Mesenchymal stem cell (in vitro differentiated cells and primary cell): ENCODE measurements around the gene CD4.

Experiments used
- DNase-seq: peaks from one replicate; pipeline ENCODE4 v3.0.0-alpha.2; 2013
- H2AFZ ChIP-seq: one replicate; pipeline ENCODE4 v1.6.1; 2013; ENCODE audit warnings: low read depth, mild to moderate bottlenecking, control low read depth, inconsistent platforms, low read length, moderate library complexity
- H2AK5ac ChIP-seq: 2 replicates; pipeline ENCODE4 v1.6.1; 2013; ENCODE audit warnings: low read length, moderate library complexity, mild to moderate bottlenecking, inconsistent platforms; ENCODE audit not compliant: severe bottlenecking
- H2BK120ac ChIP-seq: one replicate; pipeline ENCODE4 v1.6.1; 2013; ENCODE audit warnings: low read depth, mild to moderate bottlenecking, inconsistent platforms, low read length, moderate library complexity
- H2BK12ac ChIP-seq, 2 experiments: one replicate each; pipeline ENCODE4 v1.6.1; 2013; ENCODE audit warnings: inconsistent platforms in 2 of 2, low read length in 2 of 2, mild to moderate bottlenecking in 2 of 2, moderate library complexity in 2 of 2, control low read depth in 1 of 2
- H2BK15ac ChIP-seq: one replicate; pipeline ENCODE4 v1.6.1; 2013; ENCODE audit warnings: mild to moderate bottlenecking, low read depth, inconsistent platforms; ENCODE audit not compliant: poor library complexity, severe bottlenecking
- H2BK5ac ChIP-seq: 2 replicates; pipeline ENCODE4 v1.6.1; 2013; ENCODE audit warnings: low read depth, mild to moderate bottlenecking, low read length, control low read depth, inconsistent platforms; ENCODE audit not compliant: poor library complexity, severe bottlenecking
- H3K14ac ChIP-seq, 2 experiments: one replicate each; pipeline ENCODE4 v1.6.1; 2013; ENCODE audit warnings: inconsistent platforms in 2 of 2, low read length in 2 of 2, control low read depth in 1 of 2, mild to moderate bottlenecking in 1 of 2, moderate library complexity in 1 of 2
- H3K18ac ChIP-seq, 2 experiments: one replicate each; pipeline ENCODE4 v1.6.1; 2013; ENCODE audit warnings: inconsistent platforms in 2 of 2, low read length in 2 of 2, control low read depth in 1 of 2, low read depth in 1 of 2, mild to moderate bottlenecking in 1 of 2
- H3K23ac ChIP-seq, 2 experiments: one replicate each; pipeline ENCODE4 v1.6.1; 2013; ENCODE audit warnings: inconsistent platforms in 2 of 2, low read length in 2 of 2, mild to moderate bottlenecking in 2 of 2, moderate library complexity in 2 of 2, control low read depth in 1 of 2
- H3K27ac ChIP-seq: 2 replicates; pipeline ENCODE4 v1.5.1; 2013; ENCODE audit warnings: mild to moderate bottlenecking, moderate library complexity, low read length, control low read depth, inconsistent platforms; ENCODE audit not compliant: poor library complexity, severe bottlenecking
- H3K27me3 ChIP-seq, 2 experiments: 2 replicates each; pipeline versions ENCODE4 v1.6.1 to v1.7.0; 2013; ENCODE audit warnings: low read length in 2 of 2, mild to moderate bottlenecking in 2 of 2, moderate library complexity in 2 of 2, control low read depth in 1 of 2, inconsistent platforms in 1 of 2; ENCODE audit not compliant: control insufficient read depth in 1 of 2, insufficient read depth in 1 of 2
- H3K36me3 ChIP-seq, 2 experiments: 2 replicates each; pipeline versions ENCODE4 v1.6.1 to v1.7.0; 2013; ENCODE audit warnings: low read length in 2 of 2, control low read depth in 1 of 2, inconsistent platforms in 1 of 2, low read depth in 1 of 2, mild to moderate bottlenecking in 1 of 2; ENCODE audit not compliant: insufficient read depth in 2 of 2, control insufficient read depth in 1 of 2
- H3K4ac ChIP-seq, 2 experiments: one replicate each; pipeline ENCODE4 v1.6.1; 2013; ENCODE audit warnings: inconsistent platforms in 2 of 2, low read length in 2 of 2, mild to moderate bottlenecking in 2 of 2, moderate library complexity in 2 of 2, control low read depth in 1 of 2, low read depth in 1 of 2
- H3K4me1 ChIP-seq: 2 replicates; pipeline ENCODE4 v1.6.1; 2013; ENCODE audit warnings: low read depth, low read length, control low read depth; ENCODE audit not compliant: control insufficient read depth, insufficient read depth
- H3K4me2 ChIP-seq: 2 replicates; pipeline ENCODE4 v1.6.1; 2013; ENCODE audit warnings: low read length, mild to moderate bottlenecking, inconsistent platforms; ENCODE audit not compliant: poor library complexity, severe bottlenecking
- H3K4me3 ChIP-seq, 2 experiments: 2 replicates each; pipeline versions ENCODE4 v1.5.1 to v1.7.0; 2013; ENCODE audit warnings: low read length in 2 of 2, mild to moderate bottlenecking in 2 of 2, control low read depth in 1 of 2, low read depth in 1 of 2; ENCODE audit not compliant: insufficient read depth in 1 of 2
- H3K79me1 ChIP-seq: replicated peaks from 2 replicates; pipeline ENCODE4 v1.6.1; 2013; ENCODE audit warnings: mild to moderate bottlenecking, control low read depth, low read length, inconsistent platforms; ENCODE audit not compliant: poor library complexity, severe bottlenecking
- H3K9ac ChIP-seq: 2 replicates; pipeline ENCODE4 v1.7.0; 2013; ENCODE audit warnings: mild to moderate bottlenecking, low read length, moderate library complexity
- H3K9me3 ChIP-seq: 2 replicates; pipeline ENCODE4 v1.7.0; 2013; ENCODE audit warnings: mild to moderate bottlenecking, low read length; ENCODE audit not compliant: control insufficient read depth
- H4K8ac ChIP-seq: one replicate; pipeline ENCODE4 v1.6.1; 2013; ENCODE audit warnings: inconsistent platforms, mild to moderate bottlenecking, low read length, moderate library complexity
- H4K91ac ChIP-seq: one replicate; pipeline ENCODE4 v1.6.1; 2013; ENCODE audit warnings: mild to moderate bottlenecking, low read length, inconsistent platforms
- WGBS: methylation state at CpG from one replicate; pipeline ENCODE4 v1.1.7; 2013; ENCODE audit warnings: mixed read lengths; 5-methylcytosine and 5-hydroxymethylcytosine counted together

CD4 gene

DNA sequence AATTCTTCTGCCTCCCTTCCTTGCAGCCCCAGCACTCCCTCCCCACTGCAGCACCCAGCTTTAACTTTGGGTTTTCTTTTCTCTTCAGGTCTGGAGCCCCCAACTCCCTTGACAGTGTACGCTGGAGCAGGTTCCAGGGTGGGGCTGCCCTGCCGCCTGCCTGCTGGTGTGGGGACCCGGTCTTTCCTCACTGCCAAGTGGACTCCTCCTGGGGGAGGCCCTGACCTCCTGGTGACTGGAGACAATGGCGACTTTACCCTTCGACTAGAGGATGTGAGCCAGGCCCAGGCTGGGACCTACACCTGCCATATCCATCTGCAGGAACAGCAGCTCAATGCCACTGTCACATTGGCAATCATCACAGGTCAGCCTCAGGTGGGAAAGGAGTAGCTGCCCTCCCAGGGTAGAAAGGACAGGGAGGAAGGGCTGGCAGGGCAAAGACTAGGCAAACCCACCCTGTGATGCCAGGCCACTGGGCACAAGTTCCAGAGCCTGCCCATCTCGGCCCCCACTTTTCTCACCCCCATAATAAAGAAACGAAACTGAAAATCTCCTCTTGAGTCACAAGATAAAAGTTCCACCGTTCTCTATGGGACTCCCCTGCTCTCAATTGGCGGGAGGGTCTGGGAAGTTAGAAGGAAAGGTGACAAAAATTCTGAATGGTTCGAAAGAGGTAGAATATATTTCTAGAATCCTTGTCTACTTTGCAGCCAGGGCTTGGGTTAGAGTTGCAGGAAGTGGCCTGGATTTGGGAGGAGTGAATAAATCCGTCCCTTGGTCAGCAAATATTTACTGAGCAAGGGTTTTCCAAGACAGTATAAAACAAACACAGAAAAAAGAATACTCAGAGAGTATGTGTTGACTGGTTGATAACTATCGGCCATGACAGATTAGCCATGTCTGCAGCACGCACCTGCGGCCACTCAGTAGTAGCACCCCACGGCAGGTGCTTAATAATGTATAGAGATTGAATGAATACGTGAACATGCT is 13.8 kb upstream of the CD4 start:
- Histone ChIP-seq H3K27me3 (peaks cover 29 to 33% of the 10 kb centered on the region in 2 experiments), H3K9ac (no peak overlapping the region), H2BK12ac (no peak overlapping the region), H3K14ac (no peak overlapping the region), H3K36me3 (peaks cover 12 to 34% of the 10 kb centered on the region in 2 experiments), H3K23ac (no peak overlapping the region), H3K79me1 (no peaks in the 10 kb centered on the region), H3K4me2 (no peak overlapping the region), H2AFZ (no peak overlapping the region), H3K18ac (no peak overlapping the region), H2BK120ac (no peak overlapping the region), H3K4me3 (no peak overlapping the region), H4K91ac (no peak overlapping the region), H2BK5ac (no peak overlapping the region), H3K4ac (no peak overlapping the region), H2BK15ac (no peak overlapping the region), H2AK5ac (no peak overlapping the region), H4K8ac (no peak overlapping the region), H3K27ac (no peak overlapping the region), H3K4me1 (peaks cover 24% of the 10 kb centered on the region), H3K9me3 (no peaks in the 10 kb centered on the region)
- no peak for DNase-seq
- 90% methylated on average over 15 of the region's 16 CpGs for WGBS

DNA sequence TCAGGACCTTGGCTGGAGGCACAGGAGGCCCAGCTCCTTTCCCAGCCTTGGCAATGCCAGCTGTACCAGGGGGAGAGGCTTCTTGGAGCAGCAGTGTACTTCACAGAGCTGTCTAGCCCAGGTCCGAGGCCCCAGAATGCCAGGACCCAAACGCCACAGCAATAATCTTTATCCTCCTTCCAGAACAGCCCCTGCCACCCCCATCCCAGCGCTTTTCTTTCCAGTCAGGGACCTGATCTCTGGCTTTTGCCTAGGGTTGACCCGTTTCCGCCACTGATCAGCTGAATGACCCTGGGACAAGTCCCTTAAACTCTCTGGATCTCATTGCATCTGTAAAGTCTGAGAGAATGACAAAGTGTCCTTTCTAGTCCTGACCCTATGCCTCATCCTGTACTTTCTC is 11.9 kb upstream of the CD4 start:
- no peak overlapping the region for H2AFZ ChIP-seq
- no peak overlapping the region for H4K8ac ChIP-seq
- H4K91ac ChIP-seq: no peak overlapping the region
- H3K4ac ChIP-seq: peak overlapping the region in 1 of 2 experiments; percentile 7
- H3K9me3 ChIP-seq: no peaks in the 10 kb centered on the region
- H2BK120ac ChIP-seq: no peak overlapping the region
- peak overlapping the region; percentile 13 for H2BK15ac ChIP-seq
- H3K79me1 ChIP-seq: no peaks in the 10 kb centered on the region
- no peak overlapping the region for H3K27ac ChIP-seq
- no peak overlapping the region for H3K14ac ChIP-seq
- H3K4me2 ChIP-seq: no peak overlapping the region
- WGBS: 99% methylated on average over 5 of the region's 5 CpGs
- peak overlapping the region; percentile 78 for H3K9ac ChIP-seq
- H3K18ac ChIP-seq: no peak overlapping the region
- H3K36me3 ChIP-seq: peaks cover 0 to 16% of the 10 kb centered on the region in 2 experiments
- H2BK12ac ChIP-seq: no peak overlapping the region
- DNase-seq: no peak
- peaks cover 20% of the 10 kb centered on the region for H3K4me1 ChIP-seq
- H2AK5ac ChIP-seq: no peak overlapping the region
- H3K23ac ChIP-seq: no peak overlapping the region
- no peak overlapping the region for H2BK5ac ChIP-seq
- peaks cover 29 to 33% of the 10 kb centered on the region in 2 experiments for H3K27me3 ChIP-seq
- no peak overlapping the region for H3K4me3 ChIP-seq

DNA sequence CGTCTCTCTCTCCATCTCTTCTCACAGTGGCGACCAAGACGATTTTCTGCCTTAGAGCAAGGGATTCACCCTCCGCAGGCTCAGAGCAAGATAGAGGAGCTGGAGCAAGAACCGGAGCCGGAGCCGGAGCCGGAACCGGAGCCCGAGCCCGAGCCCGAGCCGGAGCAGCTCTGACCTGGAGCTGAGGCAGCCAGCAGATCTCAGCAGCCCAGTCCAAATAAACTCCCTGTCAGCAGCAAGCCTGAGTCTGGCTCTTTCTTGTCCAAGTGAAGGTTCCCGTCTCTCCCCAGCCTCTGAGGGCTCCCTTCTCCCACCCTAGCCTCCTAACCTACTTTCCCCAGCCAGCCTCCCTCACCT is 11.1 kb upstream of the CD4 start:
- no peak overlapping the region for H3K14ac ChIP-seq
- peaks cover 19% of the 10 kb centered on the region for H3K4me1 ChIP-seq
- H2BK12ac ChIP-seq: peak overlapping the region in 1 of 2 experiments; percentile 70
- peak overlapping the region; percentile 93 for H3K4me2 ChIP-seq
- H2AFZ ChIP-seq: no peak overlapping the region
- peaks cover 22 to 29% of the 10 kb centered on the region in 2 experiments for H3K27me3 ChIP-seq
- no peak overlapping the region for H2BK15ac ChIP-seq
- H2BK120ac ChIP-seq: no peak overlapping the region
- H4K8ac ChIP-seq: peak overlapping the region; percentile 12
- peaks cover 0 to 13% of the 10 kb centered on the region in 2 experiments for H3K36me3 ChIP-seq
- peak overlapping the region; percentile 78 for H3K9ac ChIP-seq
- H3K23ac ChIP-seq: no peak overlapping the region
- H3K4ac ChIP-seq: peak overlapping the region in 1 of 2 experiments; percentile 65
- no peaks in the 10 kb centered on the region for H3K79me1 ChIP-seq
- H2BK5ac ChIP-seq: no peak overlapping the region
- 24% methylated on average over 14 of the region's 14 CpGs for WGBS
- H3K4me3 ChIP-seq: peak overlapping the region in 1 of 2 experiments; percentile 78
- H2AK5ac ChIP-seq: no peak overlapping the region
- peak overlapping the region; percentile 11 to 59 for H3K18ac ChIP-seq
- DNase-seq: peak; percentile 61
- H3K9me3 ChIP-seq: no peaks in the 10 kb centered on the region
- H3K27ac ChIP-seq: peak overlapping the region; percentile 17
- H4K91ac ChIP-seq: no peak overlapping the region
